Measurements from ENCODE around the gene MTAP.

DNA sequence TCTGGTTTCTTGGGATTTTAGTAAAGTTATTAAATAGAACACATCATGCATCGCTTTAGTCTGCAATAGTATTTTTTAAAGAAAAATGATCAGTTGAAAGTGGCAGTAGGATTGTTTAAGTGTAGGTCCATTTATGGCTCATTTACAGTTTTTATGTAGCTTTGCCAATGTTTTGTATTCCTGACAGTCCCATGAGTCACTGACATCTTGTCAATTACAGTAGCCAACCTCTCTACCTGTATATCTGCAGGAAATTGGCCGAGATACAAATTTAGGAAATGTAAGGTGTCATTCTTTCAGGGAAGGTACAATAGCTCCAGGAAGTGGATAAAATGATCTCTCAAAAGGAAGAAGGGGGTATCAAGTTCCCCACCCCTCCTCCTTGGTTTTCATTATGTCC, 47.7 kb upstream of the MTAP start:
- TF ChIP-seq, protein P1, sequence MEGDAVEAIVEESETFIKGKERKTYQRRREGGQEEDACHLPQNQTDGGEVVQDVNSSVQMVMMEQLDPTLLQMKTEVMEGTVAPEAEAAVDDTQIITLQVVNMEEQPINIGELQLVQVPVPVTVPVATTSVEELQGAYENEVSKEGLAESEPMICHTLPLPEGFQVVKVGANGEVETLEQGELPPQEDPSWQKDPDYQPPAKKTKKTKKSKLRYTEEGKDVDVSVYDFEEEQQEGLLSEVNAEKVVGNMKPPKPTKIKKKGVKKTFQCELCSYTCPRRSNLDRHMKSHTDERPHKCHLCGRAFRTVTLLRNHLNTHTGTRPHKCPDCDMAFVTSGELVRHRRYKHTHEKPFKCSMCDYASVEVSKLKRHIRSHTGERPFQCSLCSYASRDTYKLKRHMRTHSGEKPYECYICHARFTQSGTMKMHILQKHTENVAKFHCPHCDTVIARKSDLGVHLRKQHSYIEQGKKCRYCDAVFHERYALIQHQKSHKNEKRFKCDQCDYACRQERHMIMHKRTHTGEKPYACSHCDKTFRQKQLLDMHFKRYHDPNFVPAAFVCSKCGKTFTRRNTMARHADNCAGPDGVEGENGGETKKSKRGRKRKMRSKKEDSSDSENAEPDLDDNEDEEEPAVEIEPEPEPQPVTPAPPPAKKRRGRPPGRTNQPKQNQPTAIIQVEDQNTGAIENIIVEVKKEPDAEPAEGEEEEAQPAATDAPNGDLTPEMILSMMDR (IDR thresholded peaks at IDR 0.05; ENCODE audit: insufficient read depth, low read length, poor library complexity, severe bottlenecking): no peak
- no peak for TF ChIP-seq EZH2phosphoT487 (conservative IDR thresholded peaks at IDR 0.05; ENCODE audit: low read length)

Measured in SU-DHL-6 (cell line).